Measurements from ENCODE around the gene DNAAF9.

DNAAF9 gene

GRCh38 chr20:3364323-3365013 lies 43.0 kb downstream of the DNAAF9 start:
- DNase-seq: no peak

- DNase-seq: no peak
Observed at GRCh38 chr20:3360752-3361151, 46.7 kb downstream of the DNAAF9 start.

- DNase-seq: no peak
Observed at GRCh38 chr20:3358676-3359340, 48.7 kb downstream of the DNAAF9 start.
